ENCODE measurements around the gene FAM174B.
A peak's percentile ranks its signal among the peaks of the same experiment; 100 is the strongest.
"Not testable (repeated sequence)": the region's sequence is repeated elsewhere in the genome, so short reads cannot be mapped to it uniquely, and the experiment has no call there.

FAM174B gene

GRCh38 chr15:92617549-92618520 lies 37.7 kb downstream of the FAM174B start:
- DNase-seq (ENCODE audit: low spot score), result no peak

GRCh38 chr15:92616621-92617548 lies 38.7 kb downstream of the FAM174B start:
- DNase-seq (ENCODE audit: low spot score), result no peak

- DNase-seq (ENCODE audit: low spot score), result no peak
Observed at GRCh38 chr15:92614791-92615785, 40.5 kb downstream of the FAM174B start.

GRCh38 chr15:92614301-92614700 lies 41.3 kb downstream of the FAM174B start:
- no peak for DNase-seq (ENCODE audit: low spot score)

GRCh38 chr15:92613841-92614240 lies 41.7 kb downstream of the FAM174B start:
- no peak for DNase-seq (ENCODE audit: low spot score)

- DNase-seq (ENCODE audit: low spot score), result no peak
Observed at GRCh38 chr15:92612891-92613290, 42.7 kb downstream of the FAM174B start.

GRCh38 chr15:92611995-92612745 lies 43.4 kb downstream of the FAM174B start:
- peak; percentile 65 for DNase-seq (ENCODE audit: low spot score)

GRCh38 chr15:92611150-92611549 lies 44.4 kb downstream of the FAM174B start:
- no peak for DNase-seq (ENCODE audit: low spot score)

- no peak for DNase-seq (ENCODE audit: low spot score)
Observed at GRCh38 chr15:92610101-92610520, 45.5 kb downstream of the FAM174B start.

- DNase-seq (ENCODE audit: low spot score), result no peak
Observed at GRCh38 chr15:92608866-92609700, 46.5 kb downstream of the FAM174B start.

- DNase-seq (ENCODE audit: low spot score), result not testable (repeated sequence)
Observed at GRCh38 chr15:92606836-92607150, 48.8 kb downstream of the FAM174B start.

GRCh38 chr15:92606126-92606835 lies 49.3 kb downstream of the FAM174B start:
- no peak for DNase-seq (ENCODE audit: low spot score)

GRCh38 chr15:92605225-92605944 lies 50.2 kb downstream of the FAM174B start:
- no peak for DNase-seq (ENCODE audit: low spot score)

GRCh38 chr15:92603743-92604470 lies 51.7 kb downstream of the FAM174B start:
- DNase-seq (ENCODE audit: low spot score), result no peak

GRCh38 chr15:92603278-92603677 lies 52.3 kb downstream of the FAM174B start:
- no peak for DNase-seq (ENCODE audit: low spot score)

- DNase-seq (ENCODE audit: low spot score), result no peak
Observed at GRCh38 chr15:92602267-92602593, 53.3 kb downstream of the FAM174B start.

- DNase-seq (ENCODE audit: low spot score), result no peak
Observed at GRCh38 chr15:92601592-92602266, 53.8 kb downstream of the FAM174B start.
